Mammary epithelial cell (primary cell): ENCODE results near the gene LTA.

Experiments
- EZH2 ChIP-seq: IDR thresholded peaks from 2 replicates; pipeline ENCODE4 v1.6.1; 2012; ENCODE audit warnings: low read length, inconsistent platforms, borderline replicate concordance
- TF ChIP-seq, protein P1 (sequence below), 2 donors: IDR thresholded peaks in 1 of 2; conservative IDR thresholded peaks in 1 of 2; 2 replicates each; pipeline ENCODE4 v1.5.1; 2011 to 2012; ENCODE audit warnings: inconsistent platforms in 2 of 2, low read length in 2 of 2, mild to moderate bottlenecking in 2 of 2, control low read depth in 1 of 2, low read depth in 1 of 2; ENCODE audit not compliant: insufficient read depth in 1 of 2; ENCODE audit errors: extremely low read depth in 1 of 2

DNA sequence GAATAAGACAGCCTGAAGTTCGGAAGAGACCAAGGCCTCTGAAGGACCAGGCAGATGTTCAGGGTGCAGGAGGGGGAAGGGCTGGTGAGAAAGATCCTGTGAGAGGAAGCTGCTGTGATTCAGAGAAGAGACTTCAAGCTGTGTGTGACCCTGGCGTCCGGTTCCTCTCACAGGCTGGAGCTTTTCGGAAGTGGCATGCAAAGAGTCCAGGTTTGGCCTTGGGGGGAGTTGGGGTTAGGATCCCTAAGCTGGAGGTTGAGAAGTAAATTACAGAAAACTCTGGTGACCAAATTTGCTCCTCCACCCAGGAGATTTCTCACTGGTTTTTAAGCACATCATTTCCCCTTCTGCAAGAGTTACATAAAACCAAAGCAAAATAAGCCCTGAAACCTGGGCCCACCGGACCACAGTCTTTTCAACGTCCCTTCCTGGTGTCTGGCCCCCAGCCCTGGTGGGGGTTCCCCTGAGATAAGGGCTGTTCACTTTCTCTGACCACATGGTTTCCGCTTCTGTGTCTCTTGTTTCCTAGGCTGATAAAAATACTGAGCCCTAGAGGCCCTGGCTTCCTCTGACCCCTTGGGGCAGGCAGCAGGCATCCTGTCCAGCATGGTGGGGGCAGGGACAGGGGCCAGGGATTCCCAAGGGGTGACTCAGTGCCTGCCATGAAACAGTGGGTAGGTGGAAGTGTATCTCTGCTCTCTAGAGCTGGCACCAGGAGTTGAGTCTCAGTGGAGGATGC, 12.0 kb upstream of the LTA start:
- TF ChIP-seq, protein P1, sequence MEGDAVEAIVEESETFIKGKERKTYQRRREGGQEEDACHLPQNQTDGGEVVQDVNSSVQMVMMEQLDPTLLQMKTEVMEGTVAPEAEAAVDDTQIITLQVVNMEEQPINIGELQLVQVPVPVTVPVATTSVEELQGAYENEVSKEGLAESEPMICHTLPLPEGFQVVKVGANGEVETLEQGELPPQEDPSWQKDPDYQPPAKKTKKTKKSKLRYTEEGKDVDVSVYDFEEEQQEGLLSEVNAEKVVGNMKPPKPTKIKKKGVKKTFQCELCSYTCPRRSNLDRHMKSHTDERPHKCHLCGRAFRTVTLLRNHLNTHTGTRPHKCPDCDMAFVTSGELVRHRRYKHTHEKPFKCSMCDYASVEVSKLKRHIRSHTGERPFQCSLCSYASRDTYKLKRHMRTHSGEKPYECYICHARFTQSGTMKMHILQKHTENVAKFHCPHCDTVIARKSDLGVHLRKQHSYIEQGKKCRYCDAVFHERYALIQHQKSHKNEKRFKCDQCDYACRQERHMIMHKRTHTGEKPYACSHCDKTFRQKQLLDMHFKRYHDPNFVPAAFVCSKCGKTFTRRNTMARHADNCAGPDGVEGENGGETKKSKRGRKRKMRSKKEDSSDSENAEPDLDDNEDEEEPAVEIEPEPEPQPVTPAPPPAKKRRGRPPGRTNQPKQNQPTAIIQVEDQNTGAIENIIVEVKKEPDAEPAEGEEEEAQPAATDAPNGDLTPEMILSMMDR (conservative IDR thresholded peaks at IDR 0.05 in 1 of 2, IDR thresholded peaks at IDR 0.05 in 1 of 2; ENCODE audit: extremely low read depth in 1 of 2, insufficient read depth in 1 of 2, low read depth in 1 of 2, low read length in 2 of 2), result no peak
- no peak for TF ChIP-seq EZH2
